Stimulated activated CD4-positive, alpha-beta T cell treated with anti-CD3 and anti-CD28 coated beads, Interleukin-15, amount 100 ng/mL, for 24 hours (primary cell): ENCODE measurements around the gene PLA2G4A.

ENCODE experiments used
- DNase-seq: peaks from one replicate; pipeline ENCODE4 v3.0.0-alpha.2; 2020

Gene PLA2G4A

GRCh38 chr1:186923486-186923885 is 94.7 kb downstream of the PLA2G4A start:
- no peak for DNase-seq

DNA sequence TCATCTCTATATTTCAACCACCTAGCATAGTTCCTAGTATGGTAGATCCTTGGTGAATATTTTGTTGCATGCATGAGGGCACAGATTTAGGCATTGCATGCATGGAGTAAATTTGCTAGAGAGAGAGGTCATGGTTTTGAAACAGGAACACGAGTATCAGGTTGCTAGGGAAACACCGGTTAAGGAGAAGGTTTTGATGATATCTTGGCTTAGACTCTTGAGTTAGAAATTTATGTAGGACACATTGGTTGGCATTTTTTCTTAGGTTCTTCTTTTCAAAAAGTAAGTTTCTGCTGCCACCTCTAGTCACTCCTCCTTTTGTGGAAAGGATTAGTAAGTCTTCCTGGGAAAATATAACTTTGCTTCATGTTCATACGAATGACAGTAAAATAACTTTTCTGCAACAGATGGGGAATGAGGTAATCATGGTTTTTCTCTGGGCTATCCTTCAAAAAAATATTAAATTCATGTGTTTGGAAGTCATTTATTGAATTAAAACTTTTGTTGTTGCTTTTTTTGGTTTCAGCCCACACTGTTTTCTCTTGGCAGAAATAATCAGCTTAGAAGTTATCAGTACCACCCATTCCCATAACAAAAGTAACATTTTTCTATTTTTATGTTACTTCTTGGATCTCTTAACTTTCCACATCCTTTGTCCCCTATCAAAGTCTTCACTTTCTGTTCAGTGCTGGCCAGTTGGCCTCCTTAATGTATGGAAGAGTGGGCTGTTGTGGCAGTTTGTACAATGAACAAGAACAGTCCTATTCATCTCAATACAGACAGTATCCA is 97.3 kb downstream of the PLA2G4A start:
- no peak for DNase-seq

DNA sequence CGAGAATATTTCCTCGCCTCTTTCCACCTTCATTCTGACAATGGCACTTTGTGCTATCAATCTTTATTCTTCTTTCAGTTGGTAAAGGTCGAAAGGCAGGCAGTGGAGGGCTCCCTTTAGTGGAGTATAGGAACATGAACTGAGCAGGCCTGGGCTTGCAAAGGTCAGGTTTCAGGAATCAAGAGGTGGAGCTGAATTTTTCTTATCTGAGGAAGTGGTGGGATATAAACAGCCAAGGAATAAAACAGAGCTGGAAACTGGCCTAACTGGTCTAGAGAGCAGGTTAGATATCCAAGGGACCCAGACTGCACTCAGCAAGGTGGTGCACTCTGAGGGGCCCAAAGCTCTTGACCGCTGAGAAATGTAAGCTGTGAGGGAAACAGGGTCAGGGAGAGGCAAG is 99.1 kb downstream of the PLA2G4A start:
- no peak for DNase-seq

- no peak for DNase-seq
These were observed 101.5 kb downstream of the PLA2G4A start for GRCh38 chr1:186930238-186930637.

GRCh38 chr1:186937016-186937670 is 108.4 kb downstream of the PLA2G4A start:
- no peak for DNase-seq

GRCh38 chr1:186943891-186944686 is 115.3 kb downstream of the PLA2G4A start:
- DNase-seq = no peak

GRCh38 chr1:186945146-186945545 is 116.4 kb downstream of the PLA2G4A start:
- no peak for DNase-seq

- DNase-seq = no peak
These were observed 119.8 kb downstream of the PLA2G4A start for GRCh38 chr1:186948535-186948934.

DNA sequence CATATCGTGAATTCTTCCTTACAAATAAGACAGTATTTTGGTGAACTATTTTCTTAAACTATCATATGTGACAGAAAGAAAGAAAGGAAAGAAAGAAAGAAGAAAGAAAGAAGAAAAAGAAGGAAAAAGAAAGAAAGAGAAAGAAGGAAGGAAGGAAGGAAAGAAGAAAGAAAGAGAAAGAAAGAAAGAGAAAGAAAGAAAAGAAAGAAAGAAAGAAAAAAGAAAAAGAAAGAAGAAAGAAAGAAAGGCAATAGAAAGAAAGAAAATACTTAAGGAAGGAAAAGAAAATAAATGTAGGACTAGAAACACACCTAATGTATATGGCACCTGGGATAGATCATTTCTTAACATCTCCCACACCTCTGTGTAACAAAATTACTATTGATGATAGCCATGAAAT is 120.4 kb downstream of the PLA2G4A start:
- DNase-seq = no peak

- no peak for DNase-seq
These were observed 121.8 kb downstream of the PLA2G4A start for GRCh38 chr1:186950547-186950946.

GRCh38 chr1:186953876-186954275 is 125.1 kb downstream of the PLA2G4A start:
- no peak for DNase-seq

DNA sequence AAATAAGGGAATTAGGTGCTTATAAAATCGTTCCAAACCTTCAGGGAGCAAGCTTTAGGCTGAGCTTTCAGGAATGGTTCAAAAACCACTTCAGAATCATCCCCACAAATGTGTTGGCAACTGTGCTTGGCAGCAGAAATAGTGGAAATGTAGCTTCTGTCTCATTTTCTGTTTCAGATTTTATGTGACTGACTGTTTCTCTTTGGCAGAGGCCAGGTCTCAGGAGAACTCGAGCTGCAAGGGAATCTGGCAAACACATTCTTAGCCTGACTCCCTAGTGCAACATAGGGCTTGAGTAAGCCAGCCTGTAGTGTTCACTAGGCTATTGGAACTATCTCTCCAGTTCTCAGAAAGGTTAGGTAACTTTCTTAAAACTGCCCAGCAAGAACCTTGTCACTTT is 128.6 kb downstream of the PLA2G4A start:
- no peak for DNase-seq

DNA sequence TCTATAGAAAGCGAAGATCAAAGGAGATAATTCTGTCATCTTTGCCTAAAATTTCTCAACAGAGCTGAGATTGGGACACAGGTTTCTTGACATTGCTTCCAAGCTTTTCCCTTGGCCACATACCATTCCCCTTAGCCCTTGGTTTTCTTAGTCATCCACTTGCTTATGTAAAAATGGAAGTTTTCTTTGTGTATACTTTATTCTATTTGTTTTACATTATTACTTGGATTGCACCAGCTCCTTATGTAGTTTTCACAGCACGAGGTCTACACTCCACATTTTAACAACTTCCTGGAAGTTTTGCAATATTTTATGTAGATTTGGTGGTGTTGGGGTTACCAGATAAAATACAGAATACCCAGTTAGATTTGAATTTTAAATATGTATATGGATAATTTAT is 129.8 kb downstream of the PLA2G4A start:
- no peak for DNase-seq

- DNase-seq = no peak
These were observed 132.1 kb downstream of the PLA2G4A start for GRCh38 chr1:186960861-186961260.

DNA sequence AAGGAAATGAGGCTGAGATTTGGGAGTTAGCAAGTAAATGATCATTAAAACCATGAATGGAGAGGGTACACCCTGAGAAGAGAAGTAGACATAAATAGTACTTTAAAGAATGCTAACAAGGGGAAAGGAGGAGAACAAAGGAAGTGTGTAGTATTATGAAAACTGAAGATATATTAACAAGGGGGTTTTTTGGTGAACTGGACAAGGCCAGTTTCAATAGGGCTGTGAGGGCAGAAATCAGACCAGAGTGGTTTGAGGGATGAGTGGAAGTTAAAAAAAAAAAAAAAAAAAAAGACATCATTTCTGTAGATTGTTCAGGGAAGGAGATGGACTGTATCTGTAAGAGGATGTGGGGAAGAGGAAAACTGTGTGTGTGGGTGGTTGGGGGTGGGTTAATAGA is 137.1 kb downstream of the PLA2G4A start:
- no peak for DNase-seq

- no peak for DNase-seq
These were observed 137.7 kb downstream of the PLA2G4A start for GRCh38 chr1:186966456-186966855.

DNA sequence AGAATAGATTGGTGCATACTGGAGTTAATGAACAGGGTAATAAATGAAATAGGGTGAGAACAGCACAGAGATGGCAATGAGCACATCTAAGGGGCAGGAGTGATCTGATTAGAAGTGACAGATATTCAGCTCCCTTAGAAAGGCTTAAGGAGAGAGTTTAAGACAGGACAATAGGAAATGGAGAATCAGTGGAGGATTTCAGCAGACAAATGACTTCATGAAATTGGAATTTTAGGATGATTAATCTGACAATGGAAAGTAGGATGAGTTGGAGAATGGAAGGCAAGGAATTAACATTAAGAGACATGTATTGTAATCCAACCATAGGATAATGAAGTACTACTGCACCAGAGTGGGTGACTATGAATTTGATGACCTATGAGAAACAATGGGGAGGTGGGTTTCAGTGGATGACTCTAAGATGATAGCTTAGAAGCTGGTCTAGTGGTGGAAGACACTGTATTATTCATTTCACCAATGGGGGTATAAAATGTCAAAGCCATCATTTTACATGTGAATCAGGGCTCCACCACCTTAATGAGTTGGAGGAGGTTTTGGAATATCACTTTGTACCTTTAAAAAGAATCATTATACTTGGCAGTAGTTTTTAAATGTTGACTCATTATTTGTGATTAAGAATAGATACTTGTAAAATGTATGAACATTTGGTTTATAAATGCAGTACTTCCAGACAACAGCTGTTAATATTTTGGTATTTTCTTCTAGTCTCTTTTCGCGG is 139.1 kb downstream of the PLA2G4A start:
- no peak for DNase-seq

- DNase-seq = no peak
These were observed 146.0 kb downstream of the PLA2G4A start for GRCh38 chr1:186974774-186975181.

DNA sequence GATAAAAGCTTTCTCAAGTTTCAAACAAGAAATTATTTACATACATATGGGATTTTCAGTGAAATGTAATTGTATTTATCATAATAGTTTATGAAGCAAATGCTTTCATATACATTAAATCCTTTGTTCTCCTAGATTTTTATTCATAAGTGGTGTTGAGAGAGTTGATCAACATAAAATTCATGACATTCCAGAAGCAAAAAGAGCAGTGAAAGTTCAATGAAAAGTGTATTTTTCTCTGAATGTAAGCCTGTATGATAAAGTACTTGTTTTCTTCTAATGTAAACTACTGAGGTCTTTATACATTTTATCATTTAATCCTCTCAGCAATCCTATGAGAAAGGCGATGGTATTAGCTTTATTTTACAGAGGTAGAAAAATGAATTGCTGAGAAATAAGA is 146.5 kb downstream of the PLA2G4A start:
- DNase-seq = no peak

DNA sequence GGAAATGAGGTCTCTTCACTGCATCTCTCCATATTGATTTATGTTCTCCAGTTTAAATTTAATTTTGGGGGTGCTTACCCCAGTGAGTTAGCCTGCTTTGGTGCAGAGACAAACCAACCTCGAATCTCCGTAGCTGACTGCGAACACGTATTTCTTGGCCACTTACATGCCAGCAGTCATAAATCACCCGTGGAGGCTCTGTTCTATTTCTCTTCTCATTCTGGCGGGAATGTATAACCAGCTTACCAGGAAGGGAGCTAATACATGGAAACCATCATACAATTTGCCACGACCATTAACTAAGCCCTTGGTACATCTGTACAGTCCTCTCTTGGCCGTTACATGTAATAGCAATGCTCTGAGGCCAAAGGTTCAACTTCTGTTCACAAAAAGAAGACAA is 148.0 kb downstream of the PLA2G4A start:
- DNase-seq = no peak

DNA sequence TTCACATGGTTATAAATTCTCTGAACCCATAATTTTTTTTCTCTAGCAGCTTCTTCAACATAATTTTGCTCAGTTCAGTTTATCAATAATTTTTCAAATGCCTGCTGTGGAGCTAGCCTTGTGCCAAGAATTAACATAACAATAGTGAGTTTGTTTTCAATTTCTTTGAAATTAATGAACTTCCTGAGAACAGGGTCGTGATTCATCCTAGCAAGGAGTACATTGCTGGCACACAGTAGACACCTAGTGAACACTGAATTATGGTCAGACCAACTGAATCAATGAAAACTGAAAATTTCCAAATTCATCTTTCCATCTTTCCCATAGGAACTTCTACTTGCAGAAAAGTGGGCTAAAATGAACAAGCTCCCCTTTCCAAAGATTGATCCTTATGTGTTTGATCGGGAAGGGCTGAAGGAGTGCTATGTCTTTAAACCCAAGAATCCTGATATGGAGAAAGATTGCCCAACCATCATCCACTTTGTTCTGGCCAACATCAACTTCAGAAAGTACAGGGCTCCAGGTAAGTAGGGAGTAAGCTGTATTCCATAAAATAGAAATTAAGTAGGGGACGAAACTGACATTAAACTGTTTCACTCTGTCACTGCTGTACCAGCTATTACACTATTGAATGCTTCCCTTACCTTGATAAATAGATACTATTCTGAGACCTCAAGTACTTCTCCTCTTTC is 148.7 kb downstream of the PLA2G4A start:
- no peak for DNase-seq
